HG03439 (cell line): ENCODE data around the gene SELENOS.

ENCODE experiments used
- ATAC-seq: cut with Tn5 transposase; IDR thresholded peaks from one replicate; pipeline ENCODE4 v1.9.1; 2021; ENCODE audit warnings: mild to moderate bottlenecking, moderate library complexity; ENCODE audit not compliant: unreplicated experiment

The SELENOS gene

DNA sequence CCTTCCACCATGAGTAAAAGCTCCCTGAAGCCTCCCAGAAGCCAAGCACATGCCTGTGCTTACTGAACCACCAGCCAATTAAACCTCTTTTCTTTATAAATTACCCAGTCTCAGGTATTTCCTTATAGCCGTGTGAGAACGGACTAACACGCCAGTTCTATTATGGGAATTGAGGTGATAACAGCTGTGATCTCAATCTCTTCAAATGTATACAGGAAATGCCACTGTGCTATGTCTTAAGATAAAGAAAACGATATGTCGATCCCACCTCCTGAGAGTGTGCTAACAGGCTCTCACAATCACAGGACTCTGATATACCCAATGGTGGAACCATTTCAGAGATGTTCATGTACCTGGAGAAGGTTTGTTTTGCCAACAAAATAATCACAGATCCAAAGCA, 51.6 kb downstream of the SELENOS start:
- no peak for ATAC-seq
